Measurements from ENCODE around the gene CLCA4. TPM values are rescaled to one million over a fixed set of nuclear protein-coding genes. Genes with fewer than 3 reads are reported as not detected.

Gene CLCA4
- total and polyA plus RNA-seq, 2 experiments from 2014 or later = not detected

DNA sequence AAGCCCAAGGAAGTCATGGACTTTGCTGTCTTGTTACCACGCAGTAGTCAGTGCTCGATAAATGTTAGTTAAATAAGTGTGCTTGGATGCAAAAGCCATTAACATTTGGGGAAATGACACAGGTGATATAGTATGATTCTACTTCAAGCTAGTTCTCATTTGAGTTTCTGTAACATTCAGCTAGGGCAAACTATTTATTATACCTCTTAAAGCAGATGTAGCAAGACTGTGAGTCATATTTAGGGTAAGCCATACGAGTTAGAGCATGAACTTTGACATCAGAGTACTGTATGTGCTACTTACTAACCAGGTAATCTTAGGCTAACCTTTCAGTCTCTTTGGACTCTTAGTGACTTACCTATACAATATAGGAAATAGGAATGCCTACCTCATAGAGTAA lies 21.0 kb downstream of the CLCA4 start:
- Histone ChIP-seq H3K27me3 (replicated peaks; ENCODE audit: insufficient read depth) (0 out of 2 replicates have a peak, but pooled peaks cover 6% of the 10 kb centered on the region), H3K36me3 (ENCODE audit: low read depth) (no peaks in the 10 kb centered on the region), H3K9me3 (ENCODE audit: low read depth) (no peaks in the 10 kb centered on the region), H4K20me1 (ENCODE audit: insufficient read depth) (no peaks in the 10 kb centered on the region), H3F3A (ENCODE audit: insufficient read depth) (no peaks in the 10 kb centered on the region), H2AFZ (no peak overlapping the region), H3K4me3 (no peak overlapping the region), H3K79me2 (ENCODE audit: insufficient read depth) (no peaks in the 10 kb centered on the region), H3K9me2 (ENCODE audit: insufficient read depth) (no peaks in the 10 kb centered on the region), H3K9ac (no peak overlapping the region), H3K4me2 (ENCODE audit: unreplicated experiment) (no peak overlapping the region), H3K27ac (no peak overlapping the region), H3K4me1 (ENCODE audit: insufficient read depth) (no peaks in the 10 kb centered on the region)
- DNase-seq = no peak
- TF ChIP-seq EZH2 (IDR thresholded peaks at IDR 0.05; ENCODE audit: insufficient read depth, poor library complexity, severe bottlenecking) (no peak), EZH2phosphoT487 (IDR thresholded peaks at IDR 0.05; ENCODE audit: insufficient read depth, low read depth) (no peak)
- in situ Hi-C loops (cut with MboI) = no loop called here
- WGBS, 2 experiments (ENCODE audit: low coverage in 1 of 2, low lambda C conversion rate in 2 of 2, missing lambda C conversion rate in 2 of 2) = 46 to 50% methylated on average over 3 of the region's 3 CpGs

DNA sequence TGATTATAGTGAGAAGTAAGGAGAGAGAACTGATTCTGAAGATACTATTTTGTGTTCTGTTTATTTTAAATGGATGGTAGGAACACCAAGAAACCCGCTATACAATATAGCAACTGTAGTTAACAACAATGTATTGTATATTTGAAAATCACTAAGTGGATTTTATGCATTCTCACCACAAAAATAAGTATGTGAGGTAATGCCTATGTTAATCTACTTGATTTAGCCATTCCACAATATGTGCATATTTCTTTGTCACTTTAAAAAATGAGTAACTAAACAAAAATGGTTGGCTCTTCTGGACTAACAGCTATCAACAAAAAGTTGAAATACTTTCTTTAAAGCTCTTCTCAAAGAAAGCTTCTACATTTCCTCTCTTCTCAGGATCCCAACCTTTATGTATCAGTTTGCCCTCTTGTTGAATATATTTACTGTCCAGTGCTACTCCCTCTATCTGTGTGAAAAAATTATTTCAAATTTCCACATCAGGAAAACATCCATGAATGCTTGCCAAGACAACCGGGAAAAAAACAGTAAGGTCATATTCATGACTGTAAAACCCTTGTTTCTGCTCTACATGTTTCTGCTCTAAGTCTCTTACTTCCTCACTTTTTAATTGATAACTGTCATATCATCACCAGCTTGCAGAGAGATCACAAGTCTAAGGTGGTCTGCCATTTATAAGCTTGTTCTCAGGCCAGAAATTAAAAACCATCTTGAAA lies 27.0 kb downstream of the CLCA4 start:
- Histone ChIP-seq H3K9me3 (ENCODE audit: low read depth) (no peaks in the 10 kb centered on the region), H3K4me2 (ENCODE audit: unreplicated experiment) (no peak overlapping the region), H4K20me1 (ENCODE audit: insufficient read depth) (no peaks in the 10 kb centered on the region), H2AFZ (no peak overlapping the region), H3K79me2 (ENCODE audit: insufficient read depth) (no peaks in the 10 kb centered on the region), H3F3A (ENCODE audit: insufficient read depth) (no peaks in the 10 kb centered on the region), H3K27ac (no peak overlapping the region), H3K4me1 (ENCODE audit: insufficient read depth) (no peaks in the 10 kb centered on the region), H3K9me2 (ENCODE audit: insufficient read depth) (no peaks in the 10 kb centered on the region), H3K36me3 (ENCODE audit: low read depth) (no peaks in the 10 kb centered on the region), H3K4me3 (no peak overlapping the region), H3K9ac (no peak overlapping the region), H3K27me3 (replicated peaks; ENCODE audit: insufficient read depth) (peaks cover 10% of the 10 kb centered on the region; the same call in 1 of the 2 replicates)
- no peak for DNase-seq
- in situ Hi-C loops (cut with MboI) = no loop called here
- 29 to 39% methylated on average over 2 of the region's 2 CpGs for WGBS, 2 experiments (ENCODE audit: low coverage in 1 of 2, low lambda C conversion rate in 2 of 2, missing lambda C conversion rate in 2 of 2)
- TF ChIP-seq EZH2phosphoT487 (IDR thresholded peaks at IDR 0.05; ENCODE audit: insufficient read depth, low read depth) = no peak
- TF ChIP-seq EZH2 (IDR thresholded peaks at IDR 0.05; ENCODE audit: insufficient read depth, poor library complexity, severe bottlenecking) = no peak

- in situ Hi-C loops (cut with MboI) = no loop called here
- H3K27ac ChIP-seq = no peak overlapping the region
- H3K4me1 ChIP-seq (ENCODE audit: insufficient read depth) = no peaks in the 10 kb centered on the region
- no peaks in the 10 kb centered on the region for H4K20me1 ChIP-seq (ENCODE audit: insufficient read depth)
- H3K9me3 ChIP-seq (ENCODE audit: low read depth) = no peaks in the 10 kb centered on the region
- no peaks in the 10 kb centered on the region for H3K9me2 ChIP-seq (ENCODE audit: insufficient read depth)
- no peaks in the 10 kb centered on the region for H3K79me2 ChIP-seq (ENCODE audit: insufficient read depth)
- no peak for TF ChIP-seq EZH2 (IDR thresholded peaks at IDR 0.05; ENCODE audit: insufficient read depth, poor library complexity, severe bottlenecking)
- no peak for TF ChIP-seq EZH2phosphoT487 (IDR thresholded peaks at IDR 0.05; ENCODE audit: insufficient read depth, low read depth)
- no peak overlapping the region for H3K4me3 ChIP-seq
- no peaks in the 10 kb centered on the region for H3K36me3 ChIP-seq (ENCODE audit: low read depth)
- H3F3A ChIP-seq (ENCODE audit: insufficient read depth) = no peaks in the 10 kb centered on the region
- no peak for DNase-seq
- 60 to 62% methylated on average over 1 of the region's 1 CpG for WGBS, 2 experiments (ENCODE audit: low coverage in 1 of 2, low lambda C conversion rate in 2 of 2, missing lambda C conversion rate in 2 of 2)
- peaks cover 10% of the 10 kb centered on the region; the same call in 1 of the 2 replicates for H3K27me3 ChIP-seq (replicated peaks; ENCODE audit: insufficient read depth)
- H3K4me2 ChIP-seq (ENCODE audit: unreplicated experiment) = no peak overlapping the region
- no peak overlapping the region for H3K9ac ChIP-seq
- no peak overlapping the region for H2AFZ ChIP-seq
These were observed 34.4 kb downstream of the CLCA4 start for GRCh38 chr1:86581231-86581630.

GRCh38 chr1:86582161-86582560 lies 35.3 kb downstream of the CLCA4 start:
- H3K9me3 ChIP-seq (ENCODE audit: low read depth) = no peaks in the 10 kb centered on the region
- H3K4me3 ChIP-seq = no peak overlapping the region
- H3K27ac ChIP-seq = no peak overlapping the region
- 57 to 70% methylated on average over 1 of the region's 1 CpG for WGBS, 2 experiments (ENCODE audit: low coverage in 1 of 2, low lambda C conversion rate in 2 of 2, missing lambda C conversion rate in 2 of 2)
- H4K20me1 ChIP-seq (ENCODE audit: insufficient read depth) = no peaks in the 10 kb centered on the region
- H2AFZ ChIP-seq = no peak overlapping the region
- H3K9me2 ChIP-seq (ENCODE audit: insufficient read depth) = no peaks in the 10 kb centered on the region
- no peak for TF ChIP-seq EZH2phosphoT487 (IDR thresholded peaks at IDR 0.05; ENCODE audit: insufficient read depth, low read depth)
- TF ChIP-seq EZH2 (IDR thresholded peaks at IDR 0.05; ENCODE audit: insufficient read depth, poor library complexity, severe bottlenecking) = no peak
- no peaks in the 10 kb centered on the region for H3F3A ChIP-seq (ENCODE audit: insufficient read depth)
- no peak overlapping the region for H3K4me2 ChIP-seq (ENCODE audit: unreplicated experiment)
- H3K4me1 ChIP-seq (ENCODE audit: insufficient read depth) = no peaks in the 10 kb centered on the region
- in situ Hi-C loops (cut with MboI) = no loop called here
- no peak for DNase-seq
- H3K36me3 ChIP-seq (ENCODE audit: low read depth) = no peaks in the 10 kb centered on the region
- peaks cover 3% of the 10 kb centered on the region; the same call in 1 of the 2 replicates for H3K27me3 ChIP-seq (replicated peaks; ENCODE audit: insufficient read depth)
- no peaks in the 10 kb centered on the region for H3K79me2 ChIP-seq (ENCODE audit: insufficient read depth)
- no peak overlapping the region for H3K9ac ChIP-seq

Measured in GM23248 (cell line).